Dermis blood vessel endothelial cell (primary cell): ENCODE results near the gene WWC2. TPM values are rescaled to one million over a fixed set of nuclear protein-coding genes. Genes with fewer than 3 reads are reported as not detected.

Experiments used
- DNase-seq: peaks from one replicate; pipeline ENCODE4 v3.0.0; 2010
- total RNA-seq: library from RNA; depleted of rRNA; stranded (reverse); fragments of >200 nt; gene quantifications from 2 replicates; pipeline ENCODE4 v1.2.3, GENCODE V29; 2014

The WWC2 gene
- total RNA-seq, 1 donor from 2014 or later: 31.3 TPM

GRCh38 chr4:183260491-183261151 lies 161.6 kb downstream of the WWC2 start:
- DNase-seq: no peak

DNA sequence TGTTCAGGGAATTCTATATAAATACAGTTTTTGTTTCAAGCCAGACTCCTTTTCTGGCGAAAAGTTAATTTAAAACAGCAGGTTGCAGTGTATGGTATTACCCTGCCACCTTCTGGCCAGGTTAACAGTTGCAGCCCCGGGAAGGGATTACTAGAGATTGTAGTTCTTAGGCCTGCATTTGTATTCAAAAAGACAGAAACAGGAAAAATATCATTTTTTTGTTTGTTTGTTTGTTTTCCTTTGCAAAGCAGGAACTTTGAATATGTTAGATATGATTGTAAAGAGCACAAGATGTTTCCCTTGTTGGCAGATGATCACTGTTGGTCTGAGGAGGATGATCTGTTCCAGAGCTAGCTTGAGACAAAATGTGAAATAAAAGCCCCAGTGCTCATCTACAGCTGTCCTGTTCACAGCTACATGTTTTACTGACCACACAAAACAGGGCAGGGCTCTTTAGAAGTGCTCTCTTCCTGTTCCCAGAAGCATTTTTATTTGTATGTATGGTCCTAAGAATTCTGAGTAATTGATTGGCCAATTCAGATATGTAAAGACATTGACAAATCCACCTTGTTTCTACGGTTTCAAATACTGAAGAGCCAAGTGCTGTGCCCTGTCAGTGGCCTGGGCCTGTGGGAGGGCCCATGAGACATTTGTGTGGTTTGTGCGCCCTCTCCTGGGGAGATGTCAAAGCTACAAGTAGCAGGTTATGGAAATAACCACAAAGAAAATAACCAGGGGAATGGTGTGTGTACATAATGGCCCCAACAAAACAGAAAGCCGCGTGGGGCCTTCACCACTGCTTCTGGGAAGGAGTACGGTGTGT lies 163.1 kb downstream of the WWC2 start:
- peak; percentile 90 for DNase-seq

DNA sequence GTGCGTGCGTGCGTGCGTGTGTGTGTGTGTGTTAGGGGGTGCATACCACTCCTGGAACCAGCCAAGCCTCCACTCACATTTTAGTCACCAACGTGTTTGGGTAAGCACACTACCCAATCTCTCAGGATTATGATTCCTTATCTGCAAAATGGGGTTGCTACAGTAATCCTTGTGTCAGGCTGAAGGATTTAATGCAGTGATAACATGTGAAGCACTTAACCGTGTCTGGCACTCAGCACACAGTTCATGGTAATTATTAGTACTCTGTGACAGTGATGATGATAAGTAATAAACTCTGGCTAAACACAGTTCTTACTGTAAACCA lies 163.7 kb downstream of the WWC2 start:
- DNase-seq: no peak

DNA sequence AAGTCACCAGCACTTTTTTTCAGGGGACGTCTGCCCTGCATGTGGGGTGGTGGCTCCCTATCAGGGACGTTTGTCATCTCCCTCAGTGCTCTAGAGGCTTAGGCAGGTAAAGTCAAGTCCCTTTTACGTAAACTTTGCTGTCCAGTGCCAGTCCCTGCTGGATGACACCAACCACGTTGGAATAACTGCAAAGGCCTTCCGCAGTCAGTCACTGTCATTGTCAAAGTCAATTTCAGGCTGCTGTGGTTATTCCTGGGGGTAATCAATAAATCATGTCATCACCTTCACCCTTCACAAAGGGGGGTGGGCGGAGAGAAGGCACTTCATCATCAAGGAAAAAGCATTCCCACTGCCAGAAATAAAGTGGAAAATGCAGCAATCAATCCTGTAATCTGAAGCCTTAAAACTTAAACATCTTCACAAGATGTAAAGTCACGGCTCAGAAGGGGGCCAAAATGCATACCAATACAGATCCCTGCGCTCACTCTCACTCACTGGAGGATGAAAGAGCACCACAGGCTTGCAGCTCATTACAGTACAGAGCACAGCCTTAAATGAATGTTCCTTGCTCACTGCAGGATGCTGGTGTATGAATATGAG lies 164.8 kb downstream of the WWC2 start:
- DNase-seq: no peak

- DNase-seq: no peak
Observed at GRCh38 chr4:183264614-183265013, 165.6 kb downstream of the WWC2 start.

GRCh38 chr4:183266371-183266770 lies 167.3 kb downstream of the WWC2 start:
- no peak for DNase-seq

GRCh38 chr4:183268556-183268955 lies 169.5 kb downstream of the WWC2 start:
- no peak for DNase-seq

DNA sequence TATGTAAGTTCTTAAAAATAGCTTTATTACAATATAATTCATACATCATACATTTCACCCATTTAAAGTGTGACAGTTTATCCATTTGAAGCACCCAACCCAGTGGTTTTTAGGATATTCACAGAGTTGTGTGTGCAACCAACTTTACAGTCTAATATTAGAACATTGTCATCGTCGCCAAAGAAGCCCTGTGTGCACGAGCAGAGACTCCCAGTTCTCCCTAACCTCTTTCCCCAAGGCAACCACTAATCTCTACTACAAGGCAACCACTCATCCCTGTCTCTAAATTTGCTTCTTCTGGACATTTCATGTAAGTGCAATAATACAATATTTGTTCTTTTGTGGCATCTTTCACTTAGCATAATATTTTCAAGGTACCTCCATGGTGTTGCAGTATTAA lies 173.3 kb downstream of the WWC2 start:
- DNase-seq: no peak

DNA sequence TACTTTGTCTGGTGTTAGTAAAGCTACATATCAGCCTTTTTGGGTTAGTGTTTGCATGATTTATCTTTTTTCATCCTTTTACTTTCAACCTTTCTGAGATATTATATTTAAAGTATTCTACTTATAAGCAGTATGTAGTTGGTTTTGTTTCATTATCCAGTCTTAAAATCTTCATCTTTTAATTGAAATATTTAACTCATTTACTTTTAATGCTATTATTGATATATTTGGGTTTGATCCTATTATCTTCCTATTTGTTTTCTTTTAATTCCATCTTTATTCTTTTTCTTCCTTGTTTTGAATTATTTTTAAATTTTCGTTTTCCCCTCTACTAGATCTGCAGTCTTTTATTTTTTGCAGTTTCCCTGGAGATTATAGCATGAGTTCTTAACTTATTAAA lies 177.0 kb downstream of the WWC2 start:
- no peak for DNase-seq

- DNase-seq: no peak
Observed at GRCh38 chr4:183284258-183284785, 185.3 kb downstream of the WWC2 start.

DNA sequence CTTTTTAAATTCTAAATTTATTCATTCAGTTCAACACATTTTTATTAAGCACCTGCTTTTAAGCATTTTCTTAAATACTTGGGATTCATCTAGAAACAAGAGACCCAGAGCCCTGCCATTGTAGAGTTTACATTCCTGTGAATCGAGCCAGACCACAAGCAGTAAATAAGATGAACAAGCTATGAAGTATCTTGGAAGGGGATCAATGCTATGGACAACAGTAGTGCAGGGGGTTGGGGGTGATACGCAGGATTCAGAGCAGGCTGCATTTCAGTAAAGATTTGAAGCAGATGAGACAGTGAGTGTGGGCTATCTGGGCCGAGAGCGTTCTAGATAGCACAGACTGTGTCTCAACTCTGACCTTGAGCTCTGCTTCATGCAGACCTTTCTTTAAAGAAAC lies 185.9 kb downstream of the WWC2 start:
- no peak for DNase-seq

DNA sequence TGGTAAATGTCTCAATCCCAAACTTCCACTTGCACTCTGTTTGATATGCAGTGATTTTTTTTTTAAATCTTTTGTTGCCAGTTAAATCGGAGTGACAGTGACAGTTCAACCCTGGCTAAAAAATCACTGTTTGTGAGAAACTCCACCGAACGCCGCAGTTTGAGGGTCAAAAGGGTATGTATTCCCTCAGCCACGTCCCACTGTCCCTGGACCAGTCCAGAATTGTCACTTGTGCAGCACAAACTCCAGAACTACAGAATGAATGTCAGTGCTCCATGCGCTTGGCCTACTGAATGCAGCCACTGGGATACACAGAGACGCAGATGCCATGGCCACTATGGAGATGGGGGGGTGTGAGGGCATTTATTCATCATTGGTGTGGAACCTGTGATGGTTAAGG lies 186.8 kb downstream of the WWC2 start:
- DNase-seq: no peak

- DNase-seq: no peak
Observed at GRCh38 chr4:183286590-183287308, 187.7 kb downstream of the WWC2 start.

GRCh38 chr4:183287309-183287659 lies 188.2 kb downstream of the WWC2 start:
- no peak for DNase-seq

DNA sequence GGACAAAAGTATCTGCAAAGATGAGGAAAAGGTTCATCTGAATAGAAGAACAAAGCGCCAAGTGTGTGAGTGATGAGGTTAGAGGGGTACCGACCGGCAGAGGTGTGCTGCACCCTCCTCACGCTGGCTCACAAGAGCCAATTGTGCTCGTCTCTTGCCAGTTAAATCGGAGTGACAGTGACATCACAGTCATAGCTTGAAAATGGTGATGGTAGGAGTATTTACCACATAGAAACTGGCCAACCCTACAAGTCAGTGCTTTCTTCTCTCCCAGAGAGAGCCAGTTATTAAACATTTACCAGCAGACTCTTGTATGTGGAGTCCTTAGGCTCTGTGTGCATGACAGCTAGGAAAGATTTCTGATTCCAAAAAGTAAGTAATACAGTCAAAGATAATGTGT lies 188.6 kb downstream of the WWC2 start:
- DNase-seq: no peak

DNA sequence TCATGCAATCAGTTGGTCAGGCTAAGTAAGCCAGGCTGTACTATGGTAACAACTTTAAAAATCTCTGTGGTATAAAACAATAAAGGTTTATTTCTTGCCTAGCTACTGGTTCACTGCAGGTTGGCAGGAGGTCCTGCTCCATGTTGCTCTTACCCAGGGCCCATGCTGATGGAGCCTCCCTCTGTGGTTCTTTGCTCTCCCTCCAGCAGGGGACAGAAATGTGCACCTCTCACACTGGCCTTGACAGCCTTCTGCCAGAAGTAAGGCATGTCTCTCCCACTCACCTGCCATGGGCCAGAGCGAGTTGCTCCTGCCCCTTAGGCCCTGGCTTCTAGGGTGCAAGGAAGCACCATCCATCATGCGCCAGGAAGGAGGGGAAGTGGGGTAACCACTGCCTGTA lies 189.9 kb downstream of the WWC2 start:
- DNase-seq: no peak

GRCh38 chr4:183289688-183290087 lies 190.6 kb downstream of the WWC2 start:
- DNase-seq: no peak

DNA sequence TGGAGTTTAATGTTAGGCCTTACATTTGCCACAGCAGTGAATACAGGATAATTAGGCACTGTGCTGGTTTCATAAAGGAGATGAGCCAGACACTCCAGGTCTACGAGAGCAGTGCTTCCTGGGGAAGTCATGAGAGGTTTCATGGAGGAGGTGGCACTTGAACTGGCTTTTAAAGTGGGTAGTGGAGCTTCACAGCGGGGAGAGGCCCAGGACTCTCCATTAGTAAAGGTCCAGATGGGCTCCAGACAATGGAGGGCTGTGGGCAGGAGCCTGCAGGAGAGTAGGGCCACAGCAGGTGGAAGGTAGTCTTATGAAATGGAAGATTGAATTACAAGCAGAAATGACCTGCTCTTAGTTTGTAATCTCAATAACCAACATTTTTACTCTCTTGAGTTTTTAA lies 192.0 kb downstream of the WWC2 start:
- no peak for DNase-seq

DNA sequence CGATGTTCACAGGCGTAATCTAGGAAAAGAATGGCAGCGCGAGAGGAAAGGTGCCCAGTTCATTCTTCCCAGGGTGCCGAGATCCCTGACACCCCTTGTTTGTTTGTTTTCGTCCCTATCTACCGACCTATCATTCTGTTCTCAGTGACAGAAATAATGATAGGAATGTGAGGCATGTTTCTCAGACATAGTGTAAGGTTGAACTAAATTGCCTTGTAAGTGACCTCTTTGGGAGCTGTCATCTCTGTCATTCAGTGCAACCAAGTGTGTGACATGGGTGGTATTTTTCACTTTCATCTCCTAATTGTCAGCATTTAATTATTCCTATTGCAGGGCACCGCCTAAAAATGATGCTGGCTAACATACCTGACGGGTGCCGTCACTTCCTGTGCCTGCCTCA lies 196.7 kb downstream of the WWC2 start:
- no peak for DNase-seq

DNA sequence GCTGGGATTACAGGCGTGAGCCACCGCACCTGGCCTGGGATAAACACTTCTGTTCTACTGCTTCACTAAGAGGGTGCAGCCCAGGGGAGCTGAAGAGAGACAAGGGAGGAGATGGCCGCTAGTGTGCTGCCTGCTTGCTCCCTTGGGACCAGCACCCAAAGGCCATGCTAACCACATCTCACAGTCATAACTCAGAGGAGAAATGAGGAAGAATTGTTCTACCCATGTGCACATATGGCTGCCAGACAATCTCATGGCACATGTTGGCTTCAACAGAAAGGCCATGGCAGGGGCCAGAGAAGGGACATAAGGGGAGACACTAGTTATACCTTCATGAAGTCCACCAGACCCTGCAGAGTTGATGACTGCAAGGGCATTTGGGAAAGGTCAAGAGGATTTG lies 198.6 kb downstream of the WWC2 start:
- no peak for DNase-seq

DNA sequence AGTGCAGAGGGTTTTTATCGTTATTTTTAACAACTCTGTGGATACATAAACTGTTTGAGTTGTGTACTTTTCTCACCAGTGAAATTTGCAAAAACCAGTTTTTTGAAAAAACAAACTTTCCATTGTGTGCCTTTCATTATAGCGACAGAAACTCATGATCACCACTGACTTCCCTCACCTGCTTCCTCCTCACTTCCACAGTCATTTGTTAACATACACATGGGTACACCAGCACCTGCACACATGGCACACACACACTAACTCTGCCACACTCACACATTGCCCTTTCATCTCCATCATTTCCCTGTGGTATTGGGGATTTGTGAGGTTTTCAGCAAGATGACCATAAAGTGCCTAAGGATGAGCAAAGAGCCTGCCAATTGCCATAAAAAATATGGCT lies 200.4 kb downstream of the WWC2 start:
- peak; percentile 52 for DNase-seq

GRCh38 chr4:183300070-183300469 lies 201.0 kb downstream of the WWC2 start:
- peak; percentile 59 for DNase-seq

DNA sequence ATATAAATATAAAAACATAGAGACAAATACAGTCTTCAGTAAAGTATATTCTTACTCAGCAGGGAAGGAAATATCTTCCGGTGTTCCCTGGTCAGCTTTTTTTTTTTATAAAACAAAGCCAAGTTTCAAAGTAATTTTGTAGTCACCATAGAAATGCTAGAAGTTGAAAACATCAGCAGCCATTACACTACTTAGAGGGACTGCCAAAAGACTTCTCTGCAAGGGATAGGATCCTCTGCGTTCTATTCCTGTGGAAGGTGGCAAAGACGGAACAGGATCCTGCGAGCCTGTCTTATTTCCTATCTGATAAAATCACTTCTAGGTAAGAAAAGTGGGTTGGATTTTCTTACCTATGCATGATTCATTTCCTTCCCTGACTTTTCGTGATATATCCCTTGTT lies 201.6 kb downstream of the WWC2 start:
- DNase-seq: peak; percentile 59
